Measurements from ENCODE around the gene ZNF787.
A peak's percentile ranks its signal among the peaks of the same experiment; 100 is the strongest.

Gene ZNF787

DNA sequence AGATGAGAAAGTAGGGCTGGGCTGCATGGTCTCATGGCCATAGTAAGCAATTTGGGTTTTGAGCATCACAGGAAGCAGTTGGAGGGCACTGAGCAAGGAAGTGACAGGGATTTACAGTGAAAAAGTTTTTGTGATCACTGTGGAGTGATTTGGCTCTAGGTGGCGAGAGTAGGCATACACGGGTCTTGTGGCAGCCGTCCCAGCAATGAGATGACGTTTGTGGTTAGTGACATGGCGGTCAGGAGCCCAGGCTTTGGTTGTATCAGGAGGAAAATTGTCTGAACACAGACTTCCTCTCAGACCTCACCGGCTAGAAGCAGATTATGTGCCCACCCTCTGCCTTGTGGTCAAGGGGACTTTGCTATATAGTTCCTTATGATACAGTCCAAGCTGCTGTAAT is 23.3 kb upstream of the ZNF787 start:
- no peak for DNase-seq (ENCODE audit: low spot score)

- DNase-seq (ENCODE audit: low spot score): no peak
Measured at GRCh38 chr19:56142897-56143434, 21.9 kb upstream of the ZNF787 start.

GRCh38 chr19:56142087-56142787 is 21.1 kb upstream of the ZNF787 start:
- DNase-seq (ENCODE audit: low spot score): no peak

DNA sequence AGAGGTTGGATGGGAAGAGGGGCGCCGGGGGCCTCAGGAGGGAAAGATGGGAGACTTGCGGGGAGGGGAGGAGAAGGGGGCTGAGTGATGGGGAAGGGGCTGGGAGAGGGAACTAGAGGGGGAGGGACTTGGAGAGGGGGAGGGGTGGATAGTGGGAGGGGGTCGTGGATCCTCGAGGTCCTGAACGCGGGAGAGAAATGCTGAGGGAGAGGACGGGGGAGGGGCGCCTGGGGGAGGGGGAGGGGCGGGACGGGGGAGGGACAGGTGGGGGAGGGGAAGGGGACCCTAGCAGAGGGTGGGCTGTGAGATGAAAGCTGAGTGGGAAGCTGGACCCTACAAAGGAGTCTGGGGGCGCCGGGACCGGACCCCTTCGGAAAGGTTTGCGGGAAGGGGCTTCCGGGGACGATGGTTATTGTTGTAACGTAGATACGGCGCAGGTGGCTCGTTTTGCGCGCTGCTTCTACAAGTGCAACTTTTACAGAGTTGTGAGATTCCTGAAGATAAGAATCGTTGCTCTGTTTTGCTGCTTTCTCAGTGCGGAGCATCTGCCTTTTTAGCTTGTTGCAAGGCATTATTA is 20.4 kb upstream of the ZNF787 start:
- no peak for DNase-seq (ENCODE audit: low spot score)

DNA sequence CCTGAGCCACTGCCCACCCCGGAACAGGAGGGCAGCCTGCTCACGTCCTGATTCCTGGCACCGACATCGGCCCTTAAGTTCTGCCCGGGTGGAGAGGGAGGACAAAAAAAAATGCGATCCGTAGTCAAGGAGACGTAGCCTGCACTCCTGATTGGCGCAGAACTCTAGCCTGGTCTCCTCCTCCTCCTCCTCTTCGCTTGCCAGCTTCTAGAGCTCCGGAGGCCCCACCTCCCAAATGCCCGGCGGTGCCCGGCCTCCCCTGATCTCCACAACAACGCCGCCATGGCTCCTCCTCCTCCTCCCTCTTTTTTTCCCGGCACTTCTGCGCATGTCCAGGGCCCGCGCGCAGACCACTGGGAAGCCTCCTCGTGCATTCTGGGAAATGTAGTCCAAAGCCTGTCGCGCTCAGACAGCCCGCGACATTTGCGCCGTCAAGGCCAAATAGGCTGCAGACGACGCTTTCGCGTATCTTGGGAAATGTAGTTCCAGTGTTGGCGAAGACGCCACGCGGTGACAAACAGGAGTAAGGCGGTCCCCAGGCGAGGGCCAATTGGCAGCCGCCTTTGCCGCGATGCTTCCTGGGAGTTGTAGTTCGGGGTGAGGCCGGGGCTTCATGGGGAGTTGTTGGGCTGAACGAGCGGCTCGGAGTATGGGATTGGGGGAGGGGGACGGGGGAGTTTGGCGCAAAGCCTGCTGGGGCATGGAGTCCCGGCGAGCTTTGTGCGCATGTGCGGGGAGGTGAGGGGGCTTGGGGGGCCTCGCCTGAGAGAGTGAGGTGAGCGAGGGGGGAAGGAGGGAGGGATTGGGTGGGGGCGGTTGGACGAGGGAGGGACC is 19.7 kb upstream of the ZNF787 start, which contains the start of gene ZNF444:
ZNF444 (plus strand) TSS at position 705 of the 834 bp plus-strand sequence. CDS start 5,625 bp downstream, outside the sequence.
- DNase-seq (ENCODE audit: low spot score): peak; percentile 99

DNA sequence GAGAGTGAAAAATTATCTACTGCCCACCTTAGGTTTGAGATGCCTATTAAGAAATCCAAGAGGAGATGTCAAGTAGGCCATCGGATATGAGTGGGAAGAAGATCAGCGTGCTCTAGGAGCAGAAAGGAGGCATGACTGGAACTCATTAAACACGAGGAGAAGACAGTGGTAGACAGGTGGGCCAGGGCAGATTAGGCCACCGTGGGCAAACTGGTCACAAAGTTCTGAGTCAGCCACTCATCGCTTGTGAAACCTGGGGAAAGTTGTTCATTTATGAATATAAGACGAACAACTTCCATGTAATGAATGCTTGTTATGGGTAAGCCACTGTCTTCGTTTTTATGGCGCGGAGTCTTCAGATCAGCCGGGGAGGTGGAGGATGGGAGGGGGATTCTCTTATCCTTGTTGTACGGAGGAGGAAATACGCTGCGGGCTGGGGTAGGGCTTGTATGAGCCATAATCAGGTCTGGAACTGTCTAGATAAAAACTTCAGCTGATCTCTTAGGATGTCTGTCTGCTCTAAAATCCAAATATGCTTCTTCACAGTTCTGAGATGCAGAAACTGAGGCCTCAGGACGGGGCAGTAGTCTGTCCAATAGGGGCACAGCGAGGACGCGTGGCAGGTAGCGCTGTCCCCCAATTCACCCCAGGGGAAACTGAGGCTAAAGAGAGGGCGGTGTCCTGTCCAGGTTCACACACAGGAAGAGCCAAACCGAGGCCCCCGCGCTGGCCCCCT is 18.9 kb upstream of the ZNF787 start:
- peak; percentile 41 for DNase-seq (ENCODE audit: low spot score)

DNA sequence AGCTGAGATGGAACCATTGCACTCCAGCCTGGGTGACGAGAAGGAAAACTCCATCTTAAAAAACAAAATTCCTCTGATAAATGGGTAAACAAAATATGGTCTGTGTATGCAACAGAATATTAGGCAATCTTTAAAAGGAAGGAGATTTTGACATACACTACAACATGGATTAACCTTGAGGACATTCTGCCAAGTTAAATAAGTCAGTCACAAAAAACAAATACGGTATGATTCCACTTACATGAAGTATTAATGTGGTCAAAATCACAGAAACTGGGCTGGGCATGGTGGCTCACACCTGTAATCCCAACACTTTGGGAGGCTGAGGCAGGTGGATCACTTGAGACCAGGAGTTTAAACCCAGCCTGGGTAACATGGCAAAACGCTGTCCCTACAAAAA is 17.0 kb upstream of the ZNF787 start:
- DNase-seq (ENCODE audit: low spot score): no peak

DNA sequence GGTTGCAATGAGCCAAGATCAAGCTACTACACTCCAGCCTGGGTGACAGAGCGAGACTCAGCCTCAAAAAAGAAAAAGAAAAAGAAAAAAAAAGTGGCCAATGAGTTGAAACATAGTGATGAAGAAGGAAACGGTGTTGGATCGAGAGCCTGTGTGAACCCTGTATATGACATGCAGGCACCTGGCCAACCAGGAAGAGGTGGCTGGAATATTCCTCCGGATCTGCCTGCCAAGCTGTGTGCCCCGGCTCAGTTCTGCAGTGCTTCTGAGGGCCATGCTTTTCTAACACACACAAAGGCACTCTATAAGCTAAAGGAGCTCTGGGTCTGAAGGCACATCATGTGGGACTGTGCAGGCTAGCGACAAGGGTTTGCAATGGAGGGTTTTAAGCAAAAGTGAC is 16.3 kb upstream of the ZNF787 start:
- DNase-seq (ENCODE audit: low spot score): no peak

GRCh38 chr19:56136362-56136761 is 15.3 kb upstream of the ZNF787 start:
- no peak for DNase-seq (ENCODE audit: low spot score)

GRCh38 chr19:56134654-56134921 is 13.5 kb upstream of the ZNF787 start:
- DNase-seq (ENCODE audit: low spot score): no peak

DNA sequence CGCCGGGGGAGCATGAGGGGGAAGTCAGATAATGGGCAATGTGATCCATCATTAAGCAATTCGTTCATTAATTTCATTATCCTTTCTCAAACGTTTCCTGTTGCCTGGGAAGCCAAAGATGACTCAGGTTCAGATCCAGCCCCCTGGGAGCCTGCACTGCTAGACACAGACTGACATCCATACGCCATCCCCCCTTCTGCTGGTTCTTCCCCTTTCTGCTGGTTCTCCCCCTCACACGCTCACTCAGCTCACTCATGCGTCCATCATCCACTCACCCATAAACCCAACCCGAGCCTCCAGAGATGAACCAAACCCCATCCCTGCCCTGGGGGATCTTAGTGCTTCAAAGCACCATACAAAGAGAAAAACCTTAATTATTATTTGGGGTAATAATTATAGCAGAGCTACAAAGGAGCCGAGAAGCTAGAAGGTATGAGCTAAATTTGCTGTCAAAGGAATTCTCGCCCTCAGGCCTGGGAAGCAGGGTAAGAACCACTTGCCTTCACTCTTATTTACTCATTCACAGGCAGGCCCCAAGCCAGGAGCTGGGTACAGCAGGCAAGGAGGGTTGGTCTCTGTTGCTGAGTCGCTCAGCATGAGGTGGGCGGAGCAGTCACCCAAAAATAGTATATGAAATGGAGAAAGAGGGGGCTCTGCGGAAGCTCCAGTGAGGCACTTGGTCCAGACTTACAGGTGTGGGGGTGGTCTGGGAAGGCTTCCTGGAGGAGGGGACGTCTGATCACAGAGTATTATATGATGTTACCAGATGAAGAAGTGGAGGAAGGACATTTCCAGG is 13.0 kb upstream of the ZNF787 start:
- peak; percentile 45 for DNase-seq (ENCODE audit: low spot score)

DNA sequence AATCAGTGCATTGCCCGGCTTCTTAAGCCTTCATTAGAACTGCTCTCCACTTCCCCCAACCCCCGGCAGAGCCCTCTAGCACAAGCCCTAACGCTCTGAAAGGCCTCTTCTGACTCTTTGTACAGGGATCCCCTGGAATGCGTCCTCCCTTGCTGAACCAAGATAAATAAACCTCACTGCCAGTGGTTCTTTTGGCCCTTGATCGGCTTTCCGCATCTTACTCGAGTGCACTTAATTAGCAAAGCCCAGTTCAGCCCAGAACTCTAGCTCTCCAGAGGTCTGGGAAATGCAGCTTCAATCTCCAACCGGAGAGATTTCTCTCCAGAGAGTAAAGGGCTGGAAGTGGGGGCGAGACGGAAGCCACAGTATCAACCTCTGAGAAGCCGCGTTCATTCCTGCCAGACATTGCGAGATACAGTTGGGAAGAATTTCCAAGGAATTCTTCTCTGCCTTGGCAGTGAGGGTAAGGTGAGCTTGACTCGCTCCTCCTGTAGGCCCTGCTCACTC is 11.3 kb upstream of the ZNF787 start:
- DNase-seq (ENCODE audit: low spot score): no peak

DNA sequence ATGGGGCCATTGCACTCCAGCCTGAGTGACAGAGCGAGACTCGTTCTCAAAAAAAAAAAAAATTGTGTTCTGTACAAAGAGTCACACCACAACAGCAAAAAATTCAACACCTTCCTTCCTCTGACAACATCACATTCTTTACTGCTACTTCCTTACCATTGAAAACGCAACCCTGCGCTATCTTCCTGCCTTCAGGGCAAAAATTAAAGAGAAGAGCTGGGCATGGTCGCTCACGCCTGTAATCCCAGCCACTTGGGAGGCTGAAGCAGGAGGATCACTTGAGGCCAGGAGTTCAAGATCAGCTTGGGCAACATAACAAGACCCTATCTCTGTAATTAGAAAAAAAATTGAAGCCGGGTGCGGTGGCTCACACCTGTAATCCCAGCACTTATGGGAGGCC is 10.6 kb upstream of the ZNF787 start:
- DNase-seq (ENCODE audit: low spot score): no peak

GRCh38 chr19:56130006-56130405 is 8.9 kb upstream of the ZNF787 start:
- DNase-seq (ENCODE audit: low spot score): no peak

DNA sequence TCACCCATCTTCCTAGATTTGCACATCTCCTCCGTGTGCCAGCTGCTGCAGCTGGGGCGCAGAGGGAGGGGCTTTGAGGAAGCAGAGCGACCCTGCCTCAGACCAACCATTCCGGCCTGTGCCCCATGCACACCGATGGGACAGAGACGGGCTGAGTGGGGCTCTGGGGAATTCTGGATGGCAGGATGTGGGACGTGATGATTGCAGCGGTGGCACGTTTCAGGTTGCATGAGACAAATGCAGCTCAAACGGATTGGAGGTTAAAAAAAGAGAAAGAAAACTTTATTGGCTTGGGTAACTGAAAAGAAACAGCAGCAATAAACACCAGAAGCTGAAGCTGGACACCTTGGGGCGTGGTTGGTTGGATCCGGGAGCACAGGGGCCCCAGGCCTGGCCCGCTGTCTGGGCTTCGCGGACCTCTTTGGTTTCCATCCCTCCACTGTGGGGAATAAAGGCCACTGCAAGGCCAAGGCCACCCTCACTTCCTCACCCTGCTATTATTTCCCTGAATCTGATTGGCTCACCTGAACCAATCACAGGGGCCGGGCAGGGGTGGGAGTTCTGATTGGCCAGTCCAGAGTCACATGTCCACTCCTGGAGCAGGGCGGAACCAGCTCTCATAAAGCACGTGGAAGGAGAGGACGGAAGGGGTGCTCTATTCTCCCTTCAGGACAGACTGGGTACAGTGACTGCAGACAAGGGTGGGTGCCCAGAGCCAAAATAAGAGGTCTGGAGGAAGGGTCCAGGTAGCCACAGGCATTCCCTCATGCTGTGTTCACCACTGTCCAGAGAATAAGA is 6.1 kb upstream of the ZNF787 start:
- DNase-seq (ENCODE audit: low spot score): no peak

DNA sequence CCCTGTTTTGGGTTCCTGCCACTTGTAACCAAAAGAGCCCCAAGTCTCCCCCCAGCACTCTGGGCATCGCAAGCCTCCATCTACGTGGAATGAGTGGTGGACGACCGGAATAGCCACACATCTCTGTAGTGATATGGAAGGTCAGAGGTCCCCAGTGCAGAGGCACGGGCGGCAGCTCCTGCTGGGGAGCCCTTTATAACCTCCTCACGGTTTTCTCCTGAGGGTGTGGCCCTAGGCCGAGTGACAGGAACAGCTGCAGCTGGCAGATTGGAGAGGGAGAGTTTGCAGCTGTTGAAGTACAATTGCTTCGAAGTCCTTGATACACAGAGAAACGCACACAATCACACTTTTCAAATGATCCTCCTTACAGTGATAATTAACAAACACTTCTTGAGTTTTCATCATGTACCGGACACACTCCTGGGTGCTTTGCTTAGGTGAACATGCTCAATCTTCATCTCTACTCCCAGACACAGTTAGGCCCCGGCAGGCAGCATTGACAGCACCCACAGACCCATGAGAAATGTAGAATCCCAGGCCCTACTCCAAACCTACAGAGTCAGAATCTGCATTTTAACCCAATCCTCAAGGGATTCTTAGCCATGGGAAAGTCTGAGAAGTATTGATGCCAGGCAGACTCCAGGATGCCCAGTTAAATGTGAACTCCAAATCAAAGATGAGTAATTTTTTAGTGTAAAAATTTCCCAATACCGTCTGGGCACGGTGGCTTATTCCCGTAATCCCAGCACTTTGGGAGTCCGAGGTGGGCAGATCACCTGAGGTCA is 4.9 kb upstream of the ZNF787 start:
- peak; percentile 89 for DNase-seq (ENCODE audit: low spot score)

DNA sequence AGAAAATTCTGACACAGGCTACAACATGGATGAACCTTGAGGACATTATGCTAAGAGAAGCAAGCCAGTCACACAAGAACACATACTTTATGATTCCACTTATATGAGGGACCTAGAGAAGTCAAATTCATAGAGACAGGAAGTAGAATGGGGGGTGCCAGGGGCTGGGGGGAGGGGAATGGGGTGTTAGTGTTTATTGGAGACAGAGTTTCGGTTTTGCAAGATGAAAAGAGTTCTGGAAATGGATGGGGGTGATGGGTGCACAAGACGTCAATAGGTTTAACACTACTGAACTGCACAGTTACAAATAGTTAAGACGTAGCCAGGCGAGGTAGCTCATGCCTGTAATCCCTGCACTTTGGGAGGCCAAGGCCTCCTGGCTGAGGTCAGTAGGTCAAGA is 3.5 kb upstream of the ZNF787 start:
- no peak for DNase-seq (ENCODE audit: low spot score)

GRCh38 chr19:56123266-56123891 is 2.3 kb upstream of the ZNF787 start:
- no peak for DNase-seq (ENCODE audit: low spot score)
